H9 (cell line): Measurements from ENCODE around the gene CACNA1I. TPM values are rescaled to one million over a fixed set of nuclear protein-coding genes. Genes with fewer than 3 reads are reported as not detected.

ENCODE experiments used
- DNase-seq: peaks from one replicate; pipeline ENCODE4 v3.0.0-alpha.2; 2017
- H2AFZ ChIP-seq: one replicate; pipeline ENCODE4 v1.6.1; 2013; ENCODE audit warnings: mild to moderate bottlenecking, low read length, control low read depth, moderate library complexity
- H2AK5ac ChIP-seq: 2 replicates; pipeline ENCODE4 v1.6.1; 2013; ENCODE audit warnings: low read length, control low read depth, mixed read lengths; ENCODE audit not compliant: insufficient read length
- H2BK120ac ChIP-seq: one replicate; pipeline ENCODE4 v1.6.1; 2013; ENCODE audit warnings: low read depth, mild to moderate bottlenecking, low read length, control low read depth, inconsistent platforms; ENCODE audit not compliant: poor library complexity, severe bottlenecking
- H2BK12ac ChIP-seq: 2 replicates; pipeline ENCODE4 v1.6.1; 2013; ENCODE audit warnings: low read length, control low read depth, mixed read lengths, low read depth; ENCODE audit not compliant: insufficient read length
- H2BK15ac ChIP-seq: 2 replicates; pipeline ENCODE4 v1.6.1; 2013; ENCODE audit warnings: low read depth, low read length, control low read depth
- H2BK20ac ChIP-seq: one replicate; pipeline ENCODE4 v1.6.1; 2013; ENCODE audit warnings: low read depth, mild to moderate bottlenecking, low read length, control low read depth, inconsistent platforms; ENCODE audit not compliant: poor library complexity, severe bottlenecking
- H2BK5ac ChIP-seq: 2 replicates; pipeline ENCODE4 v1.6.1; 2013; ENCODE audit warnings: low read length, control low read depth, mixed read lengths; ENCODE audit not compliant: insufficient read length
- H3K14ac ChIP-seq: 2 replicates; pipeline ENCODE4 v1.6.1; 2013; ENCODE audit warnings: low read length, control low read depth; ENCODE audit not compliant: insufficient read depth
- H3K18ac ChIP-seq: 2 replicates; pipeline ENCODE4 v1.6.1; 2013; ENCODE audit warnings: low read depth, mild to moderate bottlenecking, mixed read lengths, low read length, control low read depth; ENCODE audit not compliant: insufficient read length
- H3K23ac ChIP-seq: 2 replicates; pipeline ENCODE4 v1.6.1; 2013; ENCODE audit warnings: low read length, control low read depth, mixed read lengths, low read depth; ENCODE audit not compliant: insufficient read length
- H3K23me2 ChIP-seq: 2 replicates; pipeline ENCODE4 v1.6.1; 2013; ENCODE audit warnings: low read depth, mild to moderate bottlenecking, mixed read lengths, low read length, control low read depth; ENCODE audit not compliant: insufficient read length, poor library complexity, severe bottlenecking
- H3K27ac ChIP-seq: 2 replicates; pipeline ENCODE4 v1.5.1; 2013; ENCODE audit warnings: low read length, control low read depth, mixed read lengths, low read depth; ENCODE audit not compliant: insufficient read length
- H3K27me3 ChIP-seq: 2 replicates; pipeline ENCODE4 v1.6.1; 2013; ENCODE audit warnings: low read length, control low read depth, inconsistent platforms; ENCODE audit not compliant: insufficient read depth
- H3K4ac ChIP-seq: 2 replicates; pipeline ENCODE4 v1.6.1; 2013; ENCODE audit warnings: low read depth, mild to moderate bottlenecking, control low read depth, inconsistent platforms, low read length, moderate library complexity
- H3K4me1 ChIP-seq: 2 replicates; pipeline ENCODE4 v1.6.1; 2013; ENCODE audit warnings: low read length, control low read depth, inconsistent platforms; ENCODE audit not compliant: insufficient read depth
- H3K4me2 ChIP-seq: 2 replicates; pipeline ENCODE4 v1.6.1; 2013; ENCODE audit warnings: low read length, control low read depth, mixed read lengths; ENCODE audit not compliant: insufficient read length, insufficient read depth
- H3K56ac ChIP-seq: 2 replicates; pipeline ENCODE4 v1.6.1; 2013; ENCODE audit warnings: low read depth, mild to moderate bottlenecking, mixed read lengths, low read length, control low read depth; ENCODE audit not compliant: insufficient read length
- H3K79me1 ChIP-seq: 2 replicates; pipeline ENCODE4 v1.6.1; 2013; ENCODE audit warnings: low read depth, mild to moderate bottlenecking, moderate library complexity, low read length, control low read depth, inconsistent platforms; ENCODE audit not compliant: insufficient read depth, poor library complexity, severe bottlenecking
- H3K79me2 ChIP-seq: 2 replicates; pipeline ENCODE4 v1.6.1; 2013; ENCODE audit warnings: low read length, control low read depth, inconsistent platforms; ENCODE audit not compliant: insufficient read depth
- H3K9ac ChIP-seq: 2 replicates; pipeline ENCODE4 v1.6.1; 2013; ENCODE audit warnings: low read length, control low read depth, mixed read lengths; ENCODE audit not compliant: insufficient read length; ENCODE audit errors: extremely low read depth
- H3K9me3 ChIP-seq: one replicate; pipeline ENCODE4 v1.6.1; 2013; ENCODE audit warnings: low read depth, low read length, inconsistent platforms; ENCODE audit not compliant: control insufficient read depth
- H3T11ph ChIP-seq: one replicate; pipeline ENCODE4 v1.6.1; 2013; ENCODE audit warnings: mild to moderate bottlenecking, low read length, control low read depth, inconsistent platforms
- H4K20me1 ChIP-seq: one replicate; pipeline ENCODE4 v1.6.1; 2013; ENCODE audit not compliant: control insufficient read depth, insufficient read length, insufficient read depth
- H4K5ac ChIP-seq: 2 replicates; pipeline ENCODE4 v1.6.1; 2013; ENCODE audit warnings: low read depth, mild to moderate bottlenecking, mixed read lengths, low read length, control low read depth; ENCODE audit not compliant: insufficient read length
- H4K8ac ChIP-seq: replicated peaks from 2 replicates; pipeline ENCODE4 v1.6.1; 2013; ENCODE audit warnings: low read length, control low read depth, mixed read lengths, low read depth; ENCODE audit not compliant: insufficient read length
- H4K91ac ChIP-seq: 2 replicates; pipeline ENCODE4 v1.6.1; 2013; ENCODE audit warnings: low read depth, mild to moderate bottlenecking, moderate library complexity, mixed read lengths, low read length, control low read depth; ENCODE audit not compliant: insufficient read length
- H3K27ac Mint-ChIP-seq, 3 experiments: 2 replicates in 2 of 3; 3 replicates in 1 of 3; pipeline ENCODE4 v1.8.0; 2020 to 2021; ENCODE audit warnings: mixed read lengths in 3 of 3, mild to moderate bottlenecking in 1 of 3, moderate library complexity in 1 of 3
- H3K27me3 Mint-ChIP-seq: 2 replicates; pipeline ENCODE4 v1.8.0; 2021; ENCODE audit warnings: low read depth, mild to moderate bottlenecking, moderate library complexity, mixed read lengths
- H3K36me3 Mint-ChIP-seq, 3 experiments: 2 replicates in 2 of 3; 3 replicates in 1 of 3; pipeline ENCODE4 v1.8.0; 2020 to 2021; ENCODE audit warnings: low read depth in 3 of 3, mixed read lengths in 3 of 3; ENCODE audit not compliant: insufficient read depth in 1 of 3
- H3K4me1 Mint-ChIP-seq, 2 experiments: 2 replicates each; pipeline ENCODE4 v1.8.0; 2020; ENCODE audit warnings: mixed read lengths in 2 of 2
- H3K4me3 Mint-ChIP-seq, 2 experiments: 2 replicates in 1 of 2; 3 replicates in 1 of 2; pipeline ENCODE4 v1.8.0; 2020 to 2021; ENCODE audit warnings: mild to moderate bottlenecking in 2 of 2, mixed read lengths in 2 of 2, moderate library complexity in 1 of 2
- H3K9me3 Mint-ChIP-seq, 2 experiments: 2 replicates in 1 of 2; 3 replicates in 1 of 2; pipeline ENCODE4 v1.8.0; 2020; ENCODE audit warnings: mild to moderate bottlenecking in 2 of 2, mixed read lengths in 2 of 2, moderate library complexity in 1 of 2
- WGBS: extraction: QIAGEN DNeasy Blood & Tissue Kit; methylation state at CpG from one replicate; pipeline ENCODE4 v1.1.7; 2013; ENCODE audit warnings: missing lambda C conversion rate, low lambda C conversion rate, mixed read lengths; ENCODE audit not compliant: insufficient read length; ENCODE audit errors: extremely low coverage; 5-methylcytosine and 5-hydroxymethylcytosine counted together
- total RNA-seq: library from RNA; stranded (reverse); gene quantifications from 2 replicates; pipeline ENCODE4 v1.2.1, GENCODE V29; 2021
- TF ChIP-seq, protein P1 (sequence below): fragments of 200-600 bp; sonication (generic); conservative IDR thresholded peaks from 3 replicates; pipeline ENCODE4 v1.8.0; 2021; ENCODE audit warnings: antibody characterized with exemption, mild to moderate bottlenecking

Gene CACNA1I
- total RNA-seq, 1 experiment from 2014 or later = 0.50 TPM

DNA sequence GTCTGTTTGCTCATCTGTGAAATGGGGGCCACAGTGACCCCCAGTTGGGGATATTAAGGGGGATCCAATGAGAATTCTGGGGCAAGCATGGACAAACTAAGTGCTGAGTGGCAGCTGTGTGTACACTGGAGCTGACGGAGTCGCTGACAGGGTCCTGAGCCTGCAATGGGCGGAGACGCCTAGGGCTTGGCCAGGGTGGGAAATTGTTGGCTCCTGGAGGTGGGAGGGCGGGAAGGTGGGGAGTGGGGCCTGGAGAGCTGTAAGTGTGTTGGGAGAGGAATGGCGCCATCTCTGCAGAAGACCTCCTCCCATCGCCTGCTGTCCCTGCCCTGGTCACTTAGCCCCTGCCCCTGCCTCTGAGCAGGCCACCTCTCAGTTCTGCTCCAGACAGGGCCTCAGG lies 7.3 kb downstream of the CACNA1I start:
- H4K5ac ChIP-seq = no peak overlapping the region
- no peak overlapping the region for H3T11ph ChIP-seq
- no peak overlapping the region for H3K18ac ChIP-seq
- H3K79me2 ChIP-seq = no peaks in the 10 kb centered on the region
- no peak overlapping the region for H3K4me2 ChIP-seq
- Mint-ChIP-seq H3K27me3 (peaks cover 27% of the 10 kb centered on the region), H3K27ac (no peak overlapping the region), H3K36me3 (no peaks in the 10 kb centered on the region; a peak in 1 of 7 replicates), H3K4me1 (peaks cover 8 to 17% of the 10 kb centered on the region in 2 experiments), H3K4me3 (peak overlapping the region in 1 of 2 experiments; percentile 29; a peak in 1 of 5 replicates), H3K9me3 (peaks cover 0 to 2% of the 10 kb centered on the region in 2 experiments; a peak in 2 of 5 replicates)
- no peak overlapping the region for H3K56ac ChIP-seq
- H3K4ac ChIP-seq = no peak overlapping the region
- H2BK120ac ChIP-seq = no peak overlapping the region
- H3K4me1 ChIP-seq = no peaks in the 10 kb centered on the region
- H3K14ac ChIP-seq = no peak overlapping the region
- TF ChIP-seq, protein P1, sequence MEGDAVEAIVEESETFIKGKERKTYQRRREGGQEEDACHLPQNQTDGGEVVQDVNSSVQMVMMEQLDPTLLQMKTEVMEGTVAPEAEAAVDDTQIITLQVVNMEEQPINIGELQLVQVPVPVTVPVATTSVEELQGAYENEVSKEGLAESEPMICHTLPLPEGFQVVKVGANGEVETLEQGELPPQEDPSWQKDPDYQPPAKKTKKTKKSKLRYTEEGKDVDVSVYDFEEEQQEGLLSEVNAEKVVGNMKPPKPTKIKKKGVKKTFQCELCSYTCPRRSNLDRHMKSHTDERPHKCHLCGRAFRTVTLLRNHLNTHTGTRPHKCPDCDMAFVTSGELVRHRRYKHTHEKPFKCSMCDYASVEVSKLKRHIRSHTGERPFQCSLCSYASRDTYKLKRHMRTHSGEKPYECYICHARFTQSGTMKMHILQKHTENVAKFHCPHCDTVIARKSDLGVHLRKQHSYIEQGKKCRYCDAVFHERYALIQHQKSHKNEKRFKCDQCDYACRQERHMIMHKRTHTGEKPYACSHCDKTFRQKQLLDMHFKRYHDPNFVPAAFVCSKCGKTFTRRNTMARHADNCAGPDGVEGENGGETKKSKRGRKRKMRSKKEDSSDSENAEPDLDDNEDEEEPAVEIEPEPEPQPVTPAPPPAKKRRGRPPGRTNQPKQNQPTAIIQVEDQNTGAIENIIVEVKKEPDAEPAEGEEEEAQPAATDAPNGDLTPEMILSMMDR = no peak
- no peak overlapping the region for H4K91ac ChIP-seq
- no peak overlapping the region for H2AFZ ChIP-seq
- no peak overlapping the region for H4K8ac ChIP-seq
- no peaks in the 10 kb centered on the region for H3K23me2 ChIP-seq
- no peak for DNase-seq
- no peaks in the 10 kb centered on the region for H3K27me3 ChIP-seq
- no peaks in the 10 kb centered on the region for H3K79me1 ChIP-seq
- no peak overlapping the region for H2BK20ac ChIP-seq
- no peak overlapping the region for H3K27ac ChIP-seq
- H2BK15ac ChIP-seq = no peak overlapping the region
- H3K23ac ChIP-seq = no peak overlapping the region
- no peaks in the 10 kb centered on the region for H3K9me3 ChIP-seq
- no CpG with 5 or more reads among the region's 7 CpGs for WGBS
- no peak overlapping the region for H2AK5ac ChIP-seq
- no peak overlapping the region for H2BK12ac ChIP-seq
- no peaks in the 10 kb centered on the region for H4K20me1 ChIP-seq
- no peak overlapping the region for H2BK5ac ChIP-seq
- H3K9ac ChIP-seq = no peak overlapping the region
